Gastrocnemius medialis (tissue), 4 donors: ENCODE results near the gene PFKP. TPM values are rescaled to one million over a fixed set of nuclear protein-coding genes. Genes with fewer than 3 reads are reported as not detected.

Experiments used
- ATAC-seq, 2 donors: fragments of 150-250 bp; one replicate each; pipeline ENCODE4 v1.9.1; 2016
- DNase-seq, 2 donors: peaks; one replicate each; pipeline ENCODE4 v3.0.0-alpha.2; 2019
- H3K27ac ChIP-seq, 4 donors: fragments of 200-600 bp; sonication (generic); 1 replicate in 1 of 4; 2 replicates in 3 of 4; pipeline ENCODE4 v1.5.1; 2016 to 2018; ENCODE audit warnings: mild to moderate bottlenecking in 2 of 4, moderate library complexity in 1 of 4
- H3K27me3 ChIP-seq, 3 donors: fragments of 200-600 bp; sonication (generic) in 2 of 3; 1 replicate in 1 of 3; 2 replicates in 2 of 3; pipeline versions ENCODE4 v1.5.1 to v1.6.0; 2016 to 2019; ENCODE audit warnings: mild to moderate bottlenecking in 1 of 3, moderate library complexity in 1 of 3
- H3K36me3 ChIP-seq, 2 donors: fragments of 200-600 bp; sonication (generic) in 1 of 2; one replicate each; pipeline ENCODE4 v1.5.1; 2017 to 2018
- H3K4me1 ChIP-seq, 2 donors: fragments of 200-600 bp; sonication (generic) in 1 of 2; one replicate each; pipeline ENCODE4 v1.5.1; 2016 to 2017; ENCODE audit warnings: mild to moderate bottlenecking in 2 of 2
- H3K4me3 ChIP-seq, 4 donors: fragments of 200-600 bp; sonication (generic) in 3 of 4; 1 replicate in 1 of 4; 2 replicates in 3 of 4; pipeline ENCODE4 v1.5.1; 2016 to 2019; ENCODE audit warnings: mild to moderate bottlenecking in 2 of 4
- H3K9me3 ChIP-seq, 3 donors: fragments of 200-600 bp; sonication (generic) in 2 of 3; 1 replicate in 1 of 3; 2 replicates in 2 of 3; pipeline ENCODE4 v1.5.1; 2016 to 2019
- POLR2A ChIP-seq, 2 donors: fragments of 450-650 bp; IDR thresholded peaks; one replicate each; pipeline ENCODE4 v1.6.1; 2017; ENCODE audit warnings: antibody characterized with exemption in 2 of 2, mild to moderate bottlenecking in 2 of 2, moderate library complexity in 2 of 2
- in situ Hi-C, 4 donors: fragments of 200-750 bp; cut with MboI; loops; one replicate each; pipeline versions ENCODE4 v1.15.0 to v1.8.0; 2017; ENCODE audit warnings: low sequenced_read_pairs in 4 of 4
- intact Hi-C: fragments of 100-400 bp; cut with DNase I; formaldehyde crosslinking; loops from one replicate; pipeline ENCODE4 v1.15.1; 2023; ENCODE audit warnings: low total_unique reads
- total RNA-seq, 4 donors: library from RNA; depleted of rRNA; stranded (reverse); fragments of >200 nt; gene quantifications; one replicate each; pipeline versions ENCODE4 v1.1.0 to v1.2.3, GENCODE V29; 2016
- TF ChIP-seq, protein P1 (sequence below), 5 experiments: fragments of 450-650 bp in 3 of 5; fragments of 200-600 bp in 2 of 5; sonication (generic) in 2 of 5; IDR thresholded peaks in 4 of 5; conservative IDR thresholded peaks in 1 of 5; 1 replicate in 4 of 5; 2 replicates in 1 of 5; pipeline ENCODE4 v1.5.1; 2016 to 2019; ENCODE audit warnings: antibody characterized with exemption in 5 of 5, mild to moderate bottlenecking in 3 of 5, moderate library complexity in 3 of 5

The PFKP gene
- total RNA-seq, 4 donors from 2014 or later = 21.3 to 171 (median 38.9) TPM

DNA sequence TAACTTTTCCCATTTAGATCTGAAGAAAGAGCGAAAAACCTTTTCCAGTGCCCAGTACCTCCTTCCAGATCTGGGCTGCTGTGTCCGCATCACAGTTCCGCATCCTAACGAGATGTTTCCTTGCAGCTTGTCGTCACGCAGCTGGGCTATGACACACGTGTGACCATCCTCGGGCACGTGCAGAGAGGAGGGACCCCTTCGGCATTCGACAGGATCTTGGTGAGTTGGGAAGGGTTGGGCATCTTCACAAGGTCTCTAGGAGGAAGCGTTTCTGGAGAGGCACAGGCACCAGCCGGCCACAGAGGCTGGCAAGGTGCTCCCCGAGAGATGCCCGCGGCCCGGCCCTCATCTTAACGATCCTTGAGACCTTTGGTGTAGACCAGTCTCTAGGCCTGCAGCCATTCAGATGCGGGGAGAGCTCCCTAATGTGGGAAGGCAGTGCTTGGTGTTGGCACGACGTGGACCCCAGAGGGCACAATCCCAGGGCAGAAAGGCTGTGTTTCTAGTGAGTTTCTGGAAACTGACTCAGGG lies 41.3 kb downstream of the PFKP start:
- no peak for TF ChIP-seq POLR2A (IDR thresholded peaks at IDR 0.05)
- TF ChIP-seq, protein P1, sequence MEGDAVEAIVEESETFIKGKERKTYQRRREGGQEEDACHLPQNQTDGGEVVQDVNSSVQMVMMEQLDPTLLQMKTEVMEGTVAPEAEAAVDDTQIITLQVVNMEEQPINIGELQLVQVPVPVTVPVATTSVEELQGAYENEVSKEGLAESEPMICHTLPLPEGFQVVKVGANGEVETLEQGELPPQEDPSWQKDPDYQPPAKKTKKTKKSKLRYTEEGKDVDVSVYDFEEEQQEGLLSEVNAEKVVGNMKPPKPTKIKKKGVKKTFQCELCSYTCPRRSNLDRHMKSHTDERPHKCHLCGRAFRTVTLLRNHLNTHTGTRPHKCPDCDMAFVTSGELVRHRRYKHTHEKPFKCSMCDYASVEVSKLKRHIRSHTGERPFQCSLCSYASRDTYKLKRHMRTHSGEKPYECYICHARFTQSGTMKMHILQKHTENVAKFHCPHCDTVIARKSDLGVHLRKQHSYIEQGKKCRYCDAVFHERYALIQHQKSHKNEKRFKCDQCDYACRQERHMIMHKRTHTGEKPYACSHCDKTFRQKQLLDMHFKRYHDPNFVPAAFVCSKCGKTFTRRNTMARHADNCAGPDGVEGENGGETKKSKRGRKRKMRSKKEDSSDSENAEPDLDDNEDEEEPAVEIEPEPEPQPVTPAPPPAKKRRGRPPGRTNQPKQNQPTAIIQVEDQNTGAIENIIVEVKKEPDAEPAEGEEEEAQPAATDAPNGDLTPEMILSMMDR (IDR thresholded peaks at IDR 0.05 in 4 of 5, conservative IDR thresholded peaks at IDR 0.05 in 1 of 5) = no peak
- ATAC-seq (no peak), DNase-seq (no peak)
- H3K27me3 ChIP-seq = no peaks in the 10 kb centered on the region
- no peaks in the 10 kb centered on the region for H3K9me3 ChIP-seq
- H3K36me3 ChIP-seq = peaks cover 0 to 5% of the 10 kb centered on the region in 2 donors
- in situ Hi-C loops = no loop called here
- peak overlapping the region; percentile 85 to 92 (median 86) for H3K27ac ChIP-seq
- H3K4me1 ChIP-seq = peaks cover 48 to 64% of the 10 kb centered on the region in 2 donors
- intact Hi-C loops = loop anchor here (5.0 to 10.0 kb wide), 3 partner anchors 359 to 1554 kb away; no protein-coding TSS in a partner anchor
- H3K4me3 ChIP-seq = no peak overlapping the region

DNA sequence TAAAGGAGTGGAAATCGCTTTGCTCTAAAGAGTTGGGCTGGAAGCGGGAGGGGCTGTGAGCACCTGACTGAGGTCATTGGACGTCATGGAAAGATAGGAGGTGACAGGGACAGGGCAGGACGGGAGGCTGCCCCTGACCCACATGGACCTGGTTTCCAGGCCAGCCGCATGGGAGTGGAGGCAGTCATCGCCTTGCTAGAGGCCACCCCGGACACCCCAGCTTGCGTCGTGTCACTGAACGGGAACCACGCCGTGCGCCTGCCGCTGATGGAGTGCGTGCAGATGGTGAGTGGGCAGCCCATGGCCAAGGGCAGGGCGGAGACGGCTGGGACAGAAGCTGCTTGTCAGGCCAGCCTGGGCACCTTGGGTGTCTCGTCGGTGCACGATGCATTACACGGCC lies 41.8 kb downstream of the PFKP start:
- Histone ChIP-seq H3K27me3 (no peaks in the 10 kb centered on the region), H3K9me3 (no peaks in the 10 kb centered on the region), H3K4me1 (peaks cover 44 to 60% of the 10 kb centered on the region in 2 donors), H3K36me3 (peaks cover 0 to 5% of the 10 kb centered on the region in 2 donors), H3K27ac (no peak overlapping the region), H3K4me3 (no peak overlapping the region)
- ATAC-seq (no peak), DNase-seq (no peak)
- in situ Hi-C loops (no loop called here), intact Hi-C loops (loop anchor here (5.0 to 10.0 kb wide), 3 partner anchors 358 to 1553 kb away; no protein-coding TSS in a partner anchor)
- TF ChIP-seq, protein P1 (IDR thresholded peaks at IDR 0.05 in 4 of 5, conservative IDR thresholded peaks at IDR 0.05 in 1 of 5) = no peak
- no peak for TF ChIP-seq POLR2A (IDR thresholded peaks at IDR 0.05)

DNA sequence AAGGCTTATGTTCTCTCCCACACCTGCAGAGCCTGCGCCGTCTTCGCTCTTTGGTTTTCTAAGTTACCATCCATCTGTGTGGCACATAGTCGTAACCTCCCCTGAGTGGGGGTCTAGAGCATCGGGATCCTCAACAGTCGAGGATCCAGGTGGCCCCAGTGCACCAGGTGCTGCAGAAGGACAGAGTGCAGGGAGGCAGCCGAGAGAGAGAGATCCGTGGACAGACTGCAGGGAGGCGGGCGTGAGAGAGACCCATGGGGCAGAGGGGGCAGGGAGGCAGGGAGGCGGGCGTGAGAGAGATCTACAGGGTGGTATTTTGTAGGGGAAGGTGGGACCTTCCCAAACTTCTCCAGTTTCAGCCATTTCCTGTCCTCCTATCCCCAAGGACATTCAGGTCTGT lies 42.3 kb downstream of the PFKP start:
- in situ Hi-C loops = no loop called here
- H3K4me1 ChIP-seq = peaks cover 40 to 56% of the 10 kb centered on the region in 2 donors
- H3K4me3 ChIP-seq = no peak overlapping the region
- peaks cover 0 to 5% of the 10 kb centered on the region in 2 donors for H3K36me3 ChIP-seq
- H3K27me3 ChIP-seq = no peaks in the 10 kb centered on the region
- H3K27ac ChIP-seq = no peak overlapping the region
- TF ChIP-seq, protein P1 (IDR thresholded peaks at IDR 0.05 in 4 of 5, conservative IDR thresholded peaks at IDR 0.05 in 1 of 5) = no peak
- no peak for TF ChIP-seq POLR2A (IDR thresholded peaks at IDR 0.05)
- DNase-seq (no peak), ATAC-seq (no peak)
- intact Hi-C loops = loop anchor here (5.0 to 10.0 kb wide), 3 partner anchors 358 to 1553 kb away; no protein-coding TSS in a partner anchor
- H3K9me3 ChIP-seq = no peaks in the 10 kb centered on the region

DNA sequence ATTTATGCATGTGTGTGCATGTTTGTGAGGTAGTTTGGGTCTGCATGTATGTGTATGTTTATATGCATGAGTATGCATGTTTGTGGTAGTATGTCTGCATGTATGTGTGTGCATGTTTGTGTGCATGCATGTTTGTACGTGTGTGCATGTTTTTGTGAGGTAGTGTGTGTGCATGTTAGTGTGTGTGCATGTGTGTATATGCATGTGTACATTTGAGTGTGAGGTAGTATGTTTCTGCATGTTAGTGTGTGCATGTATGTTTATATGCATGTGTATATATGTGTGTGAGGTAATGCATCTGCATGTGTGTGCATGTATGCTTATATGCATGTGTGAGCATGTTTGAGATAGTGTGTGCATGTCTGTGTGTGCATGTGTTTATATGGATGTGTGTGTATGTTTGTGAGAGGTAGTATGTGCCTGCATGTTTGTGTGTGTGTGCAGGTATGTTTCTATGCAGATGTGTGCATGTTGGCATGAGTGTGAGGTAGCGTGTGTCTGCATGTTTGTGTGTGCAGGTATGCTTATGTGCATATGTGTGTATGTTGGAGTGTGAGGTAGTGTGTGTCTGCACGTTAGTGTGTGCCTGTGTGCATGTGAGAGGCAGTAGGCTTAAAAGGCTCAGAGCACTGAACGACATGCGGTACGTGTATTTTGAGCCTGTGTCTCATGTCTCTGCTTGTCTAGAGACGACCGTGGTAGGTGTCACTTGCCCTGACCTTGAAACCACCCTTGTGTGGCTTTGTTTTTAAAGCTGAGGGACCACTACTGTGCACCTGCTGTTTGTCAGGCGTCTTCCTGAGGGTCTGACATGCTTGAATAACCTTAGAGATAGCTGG lies 43.7 kb downstream of the PFKP start:
- H3K36me3 ChIP-seq = peaks cover 0 to 5% of the 10 kb centered on the region in 2 donors
- intact Hi-C loops (no loop called here), in situ Hi-C loops (no loop called here)
- DNase-seq (peak in 1 of 2 donors; percentile 56), ATAC-seq (peak in 1 of 2 donors; percentile 37)
- peak overlapping the region; percentile 40 to 74 (median 64) for H3K27ac ChIP-seq
- TF ChIP-seq, protein P1 (IDR thresholded peaks at IDR 0.05 in 4 of 5, conservative IDR thresholded peaks at IDR 0.05 in 1 of 5) = no peak
- TF ChIP-seq POLR2A (IDR thresholded peaks at IDR 0.05) = no peak
- no peaks in the 10 kb centered on the region for H3K27me3 ChIP-seq
- no peaks in the 10 kb centered on the region for H3K9me3 ChIP-seq
- peaks cover 30 to 42% of the 10 kb centered on the region in 2 donors for H3K4me1 ChIP-seq
- no peak overlapping the region for H3K4me3 ChIP-seq
